HG03575 (cell line): ENCODE results near the gene POLR2M.

Experiments used
- ATAC-seq: cut with Tn5 transposase; IDR thresholded peaks from one replicate; pipeline ENCODE4 v1.9.1; 2021; ENCODE audit not compliant: unreplicated experiment, insufficient number of reproducible peaks, low FRiP score; ENCODE audit errors: extremely low read depth

The POLR2M gene

DNA sequence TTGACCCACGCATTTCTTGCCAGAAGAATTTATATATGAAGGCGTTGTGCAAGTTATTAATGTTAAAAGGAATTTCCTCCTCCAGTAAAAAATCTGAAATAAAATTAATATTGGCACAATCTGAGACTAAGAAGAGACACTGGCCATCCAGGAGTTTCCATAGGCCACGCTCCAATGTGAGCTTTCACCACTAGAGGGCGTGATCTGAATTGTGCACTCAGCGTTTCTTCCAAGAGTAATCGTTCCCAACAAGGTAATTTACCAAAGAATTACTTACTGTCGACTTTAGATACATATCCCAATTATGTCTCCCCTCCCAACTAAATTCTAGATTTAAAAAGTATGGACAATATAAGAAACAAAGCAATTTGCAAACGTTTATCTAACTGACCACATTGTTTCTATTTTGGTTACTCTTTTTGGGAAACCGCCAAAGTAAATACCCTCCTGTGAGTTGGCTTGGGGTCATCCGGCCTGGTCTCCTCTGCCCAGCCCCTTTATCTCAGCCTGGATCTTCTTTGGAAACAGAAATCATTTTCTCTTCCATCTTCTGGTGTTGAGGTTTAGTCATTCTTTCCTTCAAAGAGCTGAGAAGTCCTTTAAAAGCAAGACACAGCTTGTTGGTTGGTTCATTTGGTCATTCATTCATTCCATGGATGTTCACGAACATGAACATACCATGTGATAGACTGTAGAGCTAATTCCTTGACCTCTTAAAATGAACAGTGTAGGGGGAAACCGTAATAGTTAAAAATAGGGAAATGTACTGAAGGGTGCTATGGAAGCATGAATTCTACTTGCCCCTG, 26.2 kb downstream of the POLR2M start:
- ATAC-seq = no peak

DNA sequence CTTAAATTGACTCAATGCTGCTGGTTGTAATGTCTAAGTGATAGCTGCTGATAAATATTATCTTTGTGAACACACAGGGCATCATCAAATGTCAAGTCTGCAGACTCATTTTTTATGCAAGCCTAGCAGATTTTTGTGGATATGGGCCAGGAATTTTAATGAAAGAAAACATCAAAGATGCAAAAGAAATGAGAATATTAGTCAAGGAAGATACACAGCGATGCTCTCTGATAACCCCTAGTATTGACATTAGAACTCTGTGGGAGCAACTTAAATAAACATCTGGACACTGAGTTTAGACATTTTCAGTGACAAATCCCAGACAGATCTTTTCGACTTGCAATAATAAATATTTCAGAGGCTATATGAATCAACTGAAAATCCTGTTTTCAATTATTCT, 28.3 kb downstream of the POLR2M start:
- no peak for ATAC-seq

GRCh38 chr15:57735431-57735830, 28.9 kb downstream of the POLR2M start:
- no peak for ATAC-seq

GRCh38 chr15:57735891-57736290, 29.4 kb downstream of the POLR2M start:
- no peak for ATAC-seq

DNA sequence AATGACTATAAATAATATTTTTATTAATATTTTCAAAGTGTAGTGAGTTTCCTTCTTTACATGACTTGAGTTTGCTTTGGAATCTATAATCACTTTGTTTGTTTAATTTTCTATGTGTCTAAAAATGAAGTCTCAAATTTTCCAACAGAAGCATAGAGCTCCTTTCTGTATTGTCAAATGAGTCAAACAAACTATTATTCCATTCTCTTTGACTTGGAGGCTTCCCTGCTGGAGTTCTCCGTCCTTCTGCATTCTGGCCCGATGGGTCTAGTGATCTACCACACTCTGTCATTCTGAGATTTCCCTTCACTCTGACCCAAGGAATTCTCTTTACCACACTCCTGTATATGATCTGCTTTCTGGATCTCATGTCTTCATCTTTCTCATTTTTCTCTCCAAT, 30.1 kb downstream of the POLR2M start:
- ATAC-seq = no peak

GRCh38 chr15:57738734-57739237, 32.3 kb downstream of the POLR2M start:
- no peak for ATAC-seq

- no peak for ATAC-seq
These were observed 33.5 kb downstream of the POLR2M start for GRCh38 chr15:57740048-57740447.

- no peak for ATAC-seq
These were observed 34.6 kb downstream of the POLR2M start for GRCh38 chr15:57741089-57741488.

- no peak for ATAC-seq
These were observed 36.9 kb downstream of the POLR2M start for GRCh38 chr15:57743424-57743823.

GRCh38 chr15:57746786-57747185, 40.3 kb downstream of the POLR2M start:
- no peak for ATAC-seq

DNA sequence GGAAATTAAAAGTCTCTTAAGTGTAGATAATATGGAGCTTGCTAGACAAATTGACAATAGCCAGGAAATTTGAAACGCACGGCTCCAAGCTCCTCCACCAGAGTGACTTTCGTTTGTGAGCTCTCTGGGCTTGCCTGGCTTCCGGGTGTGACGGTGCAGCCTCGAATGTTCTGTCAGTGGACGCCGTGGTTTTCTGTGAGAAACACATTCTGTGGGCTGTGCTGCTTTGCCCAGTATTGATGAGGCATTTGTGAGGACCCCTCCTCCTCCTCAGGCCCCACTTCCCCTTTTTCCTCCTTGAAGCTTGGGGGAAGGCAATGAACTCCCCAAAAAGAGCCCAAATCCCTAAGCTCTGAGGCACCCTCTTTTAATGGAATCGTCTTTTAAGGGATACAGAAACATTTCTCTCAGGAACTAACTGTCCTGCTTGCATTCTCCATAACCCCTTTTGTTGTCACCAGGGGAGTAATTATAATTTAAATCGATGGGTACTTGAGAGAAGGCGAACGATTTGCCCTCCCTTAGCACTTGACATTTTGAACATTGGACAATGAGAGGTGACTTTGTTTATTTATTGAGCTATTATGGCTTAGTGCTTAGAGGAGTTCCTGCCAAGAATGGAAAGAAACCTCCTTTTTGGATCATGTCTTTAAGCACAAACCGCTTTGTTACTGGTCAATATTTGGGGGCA, 40.8 kb downstream of the POLR2M start:
- no peak for ATAC-seq

- no peak for ATAC-seq
These were observed 44.8 kb downstream of the POLR2M start for GRCh38 chr15:57751177-57751800.

DNA sequence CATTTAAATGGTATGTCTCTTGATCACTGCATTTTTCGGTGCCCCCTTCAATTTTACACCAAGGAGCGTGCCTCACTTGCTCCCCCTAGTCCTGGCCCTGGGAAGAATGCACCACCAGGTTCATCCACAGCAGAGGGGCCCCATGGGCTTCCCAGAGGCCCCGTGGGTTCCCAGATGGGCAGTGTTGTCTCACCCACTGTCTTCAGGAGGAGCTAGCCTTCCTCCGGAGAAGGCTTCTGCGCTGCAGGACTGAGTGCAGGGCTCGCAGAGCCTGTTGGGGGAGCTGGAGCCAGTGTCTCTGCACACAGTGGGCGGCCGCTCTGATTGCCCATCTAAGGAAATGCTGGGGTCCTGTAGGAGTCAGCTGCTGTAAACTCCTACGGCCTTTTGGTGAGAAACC, 45.9 kb downstream of the POLR2M start:
- no peak for ATAC-seq

DNA sequence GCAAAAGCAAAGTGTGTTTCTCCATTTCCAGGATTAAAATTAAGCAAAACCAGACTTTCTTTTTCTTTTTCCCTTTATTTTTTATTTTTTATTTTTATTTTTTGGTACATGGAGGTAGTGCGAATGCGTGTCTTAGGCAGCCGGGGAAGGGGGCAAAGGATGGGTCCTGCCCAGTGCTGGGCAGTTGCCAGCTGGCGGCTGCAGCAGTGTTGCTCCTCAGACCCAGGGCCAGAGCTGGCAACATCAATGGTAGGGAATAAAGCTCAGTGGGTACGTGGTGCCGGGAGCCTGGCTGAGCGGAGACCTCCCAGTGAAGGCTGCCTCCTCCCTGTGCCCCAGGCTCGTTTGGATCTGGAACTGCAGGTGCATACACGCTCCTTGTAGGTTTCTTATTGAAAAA, 46.3 kb downstream of the POLR2M start:
- ATAC-seq = no peak

GRCh38 chr15:57756466-57756865, 50.0 kb downstream of the POLR2M start:
- no peak for ATAC-seq

GRCh38 chr15:57758560-57758959, 52.0 kb downstream of the POLR2M start:
- no peak for ATAC-seq

- no peak for ATAC-seq
These were observed 55.0 kb downstream of the POLR2M start for GRCh38 chr15:57761562-57761961.

DNA sequence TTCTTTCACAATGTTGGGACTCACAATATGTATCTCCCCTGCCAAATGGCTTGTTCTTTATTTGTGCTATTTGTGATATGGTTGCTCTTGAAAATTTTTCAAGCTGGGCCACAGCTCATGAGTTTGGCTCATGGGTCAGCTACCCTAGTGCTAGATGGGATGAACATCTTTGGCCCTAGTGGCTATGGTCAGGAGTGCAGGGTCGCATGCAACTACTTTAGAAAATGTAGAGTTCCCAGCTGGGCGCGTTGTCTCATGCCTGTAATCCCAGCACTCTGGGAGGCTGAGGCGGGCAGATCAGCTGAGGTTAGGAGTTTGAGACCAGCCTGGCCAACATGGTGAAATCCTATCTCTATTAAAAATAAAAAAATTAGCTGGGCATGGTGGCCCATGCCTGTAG, 55.8 kb downstream of the POLR2M start:
- no peak for ATAC-seq

GRCh38 chr15:57763176-57763964, 56.9 kb downstream of the POLR2M start:
- ATAC-seq = no peak
